CD4-positive, alpha-beta T cell treated with Interleukin-6 for 4 hours (primary cell): Measurements from ENCODE around the gene MARCHF10.

ENCODE experiments used
- DNase-seq: peaks from one replicate; pipeline ENCODE4 v3.0.0-alpha.2; 2020; ENCODE audit warnings: mixed read lengths

Gene MARCHF10

DNA sequence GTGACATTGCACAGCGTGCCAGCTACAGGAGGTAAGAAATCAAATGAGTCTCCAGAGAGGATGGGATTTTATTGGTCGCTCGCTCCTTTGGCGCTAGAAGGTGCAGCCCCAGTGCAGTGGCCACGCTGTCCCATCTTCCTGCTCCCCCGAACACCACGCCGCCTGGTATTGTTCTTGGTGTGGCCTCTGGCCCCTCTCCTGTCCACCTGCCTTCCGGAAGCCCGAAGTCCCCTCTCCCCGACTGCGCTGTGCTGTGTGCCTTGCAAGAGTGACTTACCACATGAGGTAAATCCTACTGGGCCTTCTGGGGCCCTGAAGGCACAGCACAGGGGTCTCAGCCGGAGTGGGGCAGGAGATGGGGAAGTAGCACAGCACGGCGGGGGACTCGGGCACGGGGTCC is 58.2 kb downstream of the MARCHF10 start:
- no peak for DNase-seq

DNA sequence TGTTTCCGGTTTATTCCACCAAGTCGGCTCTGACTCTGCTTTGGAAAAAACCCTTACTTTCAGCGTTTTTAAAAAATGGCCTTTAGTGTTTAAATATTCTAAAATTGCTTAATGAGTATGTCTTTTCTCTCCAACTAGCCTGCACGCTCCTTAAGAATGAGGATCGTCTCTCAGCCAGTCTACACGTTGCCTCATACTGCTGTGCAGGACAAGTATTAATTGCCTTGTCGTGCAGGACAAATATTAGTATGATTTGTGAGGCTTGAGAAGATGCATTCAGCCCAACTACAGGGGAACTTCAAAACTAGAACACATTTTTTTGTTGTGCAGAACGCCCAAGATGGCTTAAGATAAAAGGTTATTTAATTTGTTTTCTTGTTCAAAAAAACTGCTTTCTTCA is 61.2 kb downstream of the MARCHF10 start:
- no peak for DNase-seq

DNA sequence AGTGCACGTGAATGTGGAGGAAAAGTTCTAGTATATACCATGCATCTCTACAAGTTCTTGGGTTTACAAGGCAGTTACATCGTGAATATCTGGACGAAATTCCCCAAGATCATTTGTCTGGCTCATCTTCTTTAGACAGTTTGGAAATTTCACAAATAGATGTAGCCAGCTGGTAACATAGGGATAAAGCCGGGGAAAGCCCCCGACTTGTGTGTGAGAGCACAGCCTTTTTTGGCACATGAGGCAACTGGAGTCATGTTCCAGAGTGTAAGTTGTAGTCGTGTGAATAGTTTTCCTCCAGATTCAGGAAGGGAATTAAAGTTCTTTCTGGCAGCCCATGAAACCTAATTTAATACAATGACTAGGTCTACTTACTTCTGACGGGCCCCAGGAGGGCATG is 62.3 kb downstream of the MARCHF10 start:
- DNase-seq: no peak

DNA sequence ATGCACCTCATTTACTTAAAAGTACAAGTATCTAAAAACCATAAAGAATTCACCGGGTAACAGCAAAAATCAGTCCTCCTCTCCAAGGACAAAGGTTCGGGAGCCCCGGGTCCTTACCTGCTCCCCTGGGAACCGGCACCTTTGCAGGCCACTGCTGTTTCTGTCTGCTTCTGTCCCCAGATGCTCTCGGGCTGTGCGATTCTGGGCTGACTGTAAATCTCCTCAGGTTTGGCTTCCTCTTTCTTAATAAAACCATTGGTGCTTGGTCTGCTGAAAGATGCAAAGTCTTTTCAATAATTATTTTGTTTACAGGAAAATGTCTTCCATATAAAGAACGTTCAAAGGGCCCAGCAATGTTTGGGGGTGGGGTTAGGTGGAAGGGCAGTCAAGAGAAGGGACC is 63.9 kb downstream of the MARCHF10 start:
- DNase-seq: no peak

DNA sequence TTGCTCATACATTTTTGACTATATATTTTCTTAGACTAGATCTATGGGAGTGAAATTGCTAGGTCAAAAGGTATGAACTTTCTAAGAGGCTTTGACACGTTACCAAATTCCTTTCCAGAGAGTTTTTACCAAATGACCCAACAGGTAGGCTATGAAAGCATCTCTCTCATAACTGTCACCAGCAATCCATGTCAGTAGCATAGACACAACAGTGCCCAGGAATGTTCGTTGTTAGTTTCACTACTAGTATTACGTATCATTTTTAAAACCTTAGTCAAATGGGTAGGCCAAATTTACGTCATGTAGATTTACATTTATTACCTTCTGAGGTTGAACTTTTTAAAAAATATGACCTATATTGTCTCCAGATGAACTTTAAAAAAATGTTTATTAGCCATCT is 66.8 kb downstream of the MARCHF10 start:
- no peak for DNase-seq

DNA sequence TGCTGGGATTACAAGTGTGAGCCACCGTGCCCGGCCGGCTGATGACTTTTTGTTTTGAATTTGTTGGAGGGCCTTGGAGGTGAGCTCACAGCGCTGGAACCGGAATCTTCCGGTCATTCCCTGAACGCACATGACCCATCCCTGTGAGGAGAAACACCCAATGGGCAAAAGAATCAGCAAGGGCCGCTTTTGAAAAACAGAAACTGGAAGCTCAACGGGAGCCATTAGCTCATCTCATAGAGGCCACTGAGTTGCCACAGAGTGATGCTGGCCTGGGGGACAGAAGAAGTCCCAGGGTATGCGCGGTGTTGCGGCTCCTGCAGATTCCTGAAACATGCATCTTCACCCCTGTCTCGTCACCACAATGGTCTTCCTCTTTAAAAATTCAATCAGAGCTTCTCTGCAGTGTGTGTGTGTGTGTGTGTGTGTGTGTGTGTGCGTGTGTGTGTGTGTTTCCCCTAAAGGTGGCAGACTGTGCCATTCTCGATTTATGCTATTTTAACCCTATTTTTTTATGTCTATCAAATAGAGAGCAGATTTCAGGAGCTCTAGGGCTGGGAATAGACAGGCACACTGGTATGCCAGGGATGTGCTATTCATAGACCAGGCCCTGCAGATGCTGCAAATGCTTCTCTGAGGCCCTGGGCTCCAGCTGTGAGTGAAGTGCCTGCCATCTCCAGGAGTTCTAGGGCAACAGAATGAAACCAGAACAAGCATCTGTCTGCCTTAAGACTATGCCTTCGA is 68.3 kb downstream of the MARCHF10 start:
- DNase-seq: no peak

DNA sequence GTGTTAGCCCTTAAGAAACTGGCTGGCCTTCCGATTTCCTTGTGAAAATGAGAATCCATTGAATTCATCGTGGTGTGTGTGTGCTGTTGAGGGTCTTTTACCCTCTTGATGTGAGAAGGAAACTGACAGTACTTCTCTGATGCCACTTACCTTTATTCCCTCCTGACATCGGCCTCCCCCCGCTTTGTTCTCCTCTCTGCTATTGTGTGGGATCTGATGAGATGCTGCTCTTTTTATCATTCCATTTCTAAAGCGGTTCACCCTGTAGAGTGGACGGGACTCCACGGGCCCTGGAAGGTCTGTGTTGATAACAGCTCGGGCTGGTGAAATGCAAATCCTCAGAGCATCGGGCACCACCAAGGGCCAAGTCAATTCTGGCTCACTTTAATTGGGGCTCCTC is 69.8 kb downstream of the MARCHF10 start:
- no peak for DNase-seq

DNA sequence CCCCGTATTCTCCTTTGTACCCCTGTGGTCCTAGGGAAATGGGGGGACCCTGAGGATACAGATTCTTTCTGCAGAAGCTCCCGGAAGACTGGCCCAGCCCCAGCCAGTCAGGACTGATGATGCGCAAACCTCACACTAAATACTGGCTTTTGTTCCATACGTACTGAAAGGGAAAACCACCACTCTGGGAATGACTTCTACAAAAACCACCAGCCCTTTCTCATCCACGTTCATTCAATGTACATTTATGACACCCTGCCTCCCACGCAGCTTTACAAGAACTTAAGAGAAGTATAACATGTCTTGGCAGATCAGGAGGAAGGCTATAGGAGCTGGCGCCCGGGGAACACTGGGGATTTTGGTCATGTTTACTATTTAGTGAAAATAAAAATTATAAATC is 70.6 kb downstream of the MARCHF10 start:
- DNase-seq: no peak

DNA sequence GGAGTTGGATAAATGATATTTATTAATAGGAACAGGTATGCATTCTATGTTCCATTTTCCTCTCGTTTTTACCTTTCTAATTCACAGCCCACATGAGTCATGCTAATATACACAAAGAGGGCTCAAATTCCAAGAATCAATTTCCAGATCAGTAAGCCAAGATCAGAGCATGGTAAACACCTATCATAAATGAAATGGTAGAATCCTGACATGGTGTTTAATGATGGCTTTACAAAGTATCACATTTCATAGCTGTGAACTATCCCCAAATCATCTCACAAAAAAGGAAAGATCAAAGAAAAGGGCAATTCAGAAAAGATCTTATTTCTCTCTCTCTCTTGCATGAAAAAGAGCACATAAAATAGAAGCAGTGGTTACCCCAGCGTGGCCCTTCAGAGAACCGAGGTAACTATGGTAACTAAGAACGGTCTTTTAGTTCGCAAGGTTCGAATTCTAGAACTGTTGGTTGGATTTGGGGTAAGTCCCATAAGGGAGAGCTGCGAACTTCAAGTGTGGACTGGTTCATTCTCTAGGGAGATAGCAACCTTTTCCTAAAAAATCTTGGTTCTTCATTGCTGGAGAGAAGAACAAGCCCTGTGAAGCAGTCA is 73.0 kb downstream of the MARCHF10 start:
- no peak for DNase-seq

DNA sequence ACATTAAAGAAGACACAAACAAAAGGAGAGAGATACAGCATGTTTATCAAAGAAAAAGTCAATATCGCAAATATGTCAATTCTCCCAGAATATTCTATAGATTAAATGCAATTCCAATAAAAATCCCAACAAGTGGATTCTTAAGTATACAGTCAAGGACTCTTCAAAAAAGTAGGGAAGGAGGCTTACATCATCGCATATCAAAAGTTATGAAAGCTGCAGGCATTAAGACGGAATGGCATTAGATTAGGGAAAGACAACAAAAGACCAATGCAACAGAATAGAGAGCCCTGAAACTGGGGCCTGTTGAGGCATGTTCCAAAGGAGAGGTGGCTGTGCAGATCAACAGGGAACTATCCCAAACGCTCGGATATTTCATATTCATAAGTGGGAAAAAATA is 76.0 kb downstream of the MARCHF10 start:
- DNase-seq: no peak

DNA sequence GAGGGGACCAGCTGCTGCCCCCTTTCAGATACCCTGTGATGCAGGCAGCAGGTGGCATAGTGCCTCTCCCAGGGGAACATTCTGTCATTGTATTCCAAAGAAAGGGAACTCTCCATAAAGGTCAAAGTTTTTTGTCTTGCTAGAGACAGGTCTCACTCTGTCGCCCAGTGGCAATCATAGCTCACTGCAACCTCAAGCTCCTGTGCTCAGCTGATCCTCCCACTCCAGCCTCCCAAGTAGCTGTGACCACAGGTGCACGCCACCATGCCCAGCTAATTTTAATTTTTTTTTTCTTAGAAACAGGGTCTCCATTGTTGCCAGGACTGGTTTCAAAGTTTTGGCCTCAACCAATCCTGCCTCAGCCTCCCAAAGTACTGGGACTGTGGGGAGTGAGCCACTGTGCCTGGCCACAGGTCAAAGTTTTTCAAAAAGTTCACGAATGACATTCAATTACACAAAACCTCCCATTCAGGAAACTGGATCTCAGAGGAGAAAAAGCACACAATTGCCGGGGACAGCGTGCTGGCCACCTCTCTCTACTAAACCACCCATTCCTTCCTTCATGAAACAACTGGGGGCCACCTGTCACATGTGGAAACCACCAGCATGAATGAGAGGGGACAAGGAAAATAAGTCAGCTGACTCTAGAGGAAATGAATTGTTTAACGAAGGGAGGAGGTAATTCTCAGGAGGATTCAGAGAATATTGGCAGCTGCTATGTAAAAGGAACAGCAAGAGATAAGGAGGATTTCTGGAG is 80.0 kb downstream of the MARCHF10 start:
- no peak for DNase-seq

DNA sequence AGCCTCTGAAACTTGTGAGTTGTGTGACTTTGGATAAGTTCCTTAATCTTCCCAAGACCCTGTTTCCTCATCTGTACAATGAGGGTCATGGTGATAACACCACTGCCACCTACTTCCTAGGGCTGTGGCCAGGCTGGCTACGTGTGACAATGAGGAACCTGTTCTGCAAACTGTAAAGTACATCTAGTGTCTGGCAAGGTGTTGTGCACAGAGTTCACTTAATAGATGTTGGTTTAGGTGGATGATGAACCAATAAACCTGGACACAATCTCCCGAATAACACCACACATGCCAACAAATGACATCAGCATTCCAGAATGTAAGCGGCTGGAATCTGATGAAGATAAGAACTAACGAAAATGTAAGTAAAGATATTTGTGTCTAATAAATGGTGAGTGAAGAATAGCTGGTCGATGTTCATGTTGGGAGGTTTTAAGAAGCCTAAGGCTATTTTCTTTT is 82.3 kb downstream of the MARCHF10 start:
- no peak for DNase-seq

DNA sequence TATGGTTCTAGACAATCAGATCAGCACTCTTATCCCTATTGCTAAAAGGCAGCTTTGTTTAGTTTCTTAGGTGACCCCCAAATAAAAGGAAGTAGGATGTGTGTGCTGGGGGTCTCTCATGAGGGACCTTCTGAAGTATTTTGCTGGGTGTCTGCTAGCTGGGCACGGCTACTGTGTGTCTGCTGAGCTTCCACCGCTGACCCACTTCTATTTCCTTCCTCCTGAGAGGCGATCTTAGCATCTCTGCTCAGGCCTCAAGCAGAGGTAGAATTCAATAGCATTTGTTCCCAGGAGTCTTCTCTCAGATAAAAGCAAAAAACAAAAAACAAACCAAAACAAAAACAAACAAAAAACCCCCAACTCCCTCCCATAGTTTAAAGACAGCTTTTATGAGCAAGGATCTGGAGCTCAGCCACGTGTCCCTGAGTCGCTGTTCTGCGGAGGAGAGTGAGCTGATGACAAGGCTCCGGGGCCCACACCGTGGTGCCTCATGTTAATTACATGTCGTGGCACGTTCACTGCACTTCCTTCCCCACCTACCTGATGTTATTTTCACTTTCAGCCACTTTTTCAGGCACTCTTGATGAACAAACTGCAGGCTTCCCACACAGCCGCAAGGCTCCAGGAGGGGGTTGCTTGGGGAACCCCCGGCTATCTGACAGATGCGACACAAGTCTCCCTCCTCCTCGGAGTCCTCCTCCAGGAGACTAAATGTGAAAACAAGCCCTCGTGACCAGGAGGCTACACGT is 83.5 kb downstream of the MARCHF10 start:
- peak; percentile 72 for DNase-seq

DNA sequence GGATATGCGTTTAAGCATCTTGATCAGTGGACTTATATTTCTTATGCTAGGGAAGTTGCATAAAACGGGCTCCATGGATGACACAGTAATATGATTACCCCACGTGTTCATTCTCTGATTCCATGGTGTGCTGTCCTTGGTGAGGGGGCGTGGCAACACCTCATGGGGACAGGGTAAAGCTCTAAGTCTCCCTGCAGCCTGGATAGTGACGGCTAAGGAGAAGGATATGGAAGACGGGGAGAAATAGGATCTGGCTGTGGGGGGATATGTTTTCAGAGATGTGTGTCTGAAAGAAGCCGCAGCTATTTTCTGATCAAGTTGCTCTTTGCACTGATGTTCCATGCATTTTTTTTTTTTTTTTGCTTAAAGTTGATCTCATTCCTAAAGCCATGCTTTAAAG is 84.3 kb downstream of the MARCHF10 start:
- no peak for DNase-seq

DNA sequence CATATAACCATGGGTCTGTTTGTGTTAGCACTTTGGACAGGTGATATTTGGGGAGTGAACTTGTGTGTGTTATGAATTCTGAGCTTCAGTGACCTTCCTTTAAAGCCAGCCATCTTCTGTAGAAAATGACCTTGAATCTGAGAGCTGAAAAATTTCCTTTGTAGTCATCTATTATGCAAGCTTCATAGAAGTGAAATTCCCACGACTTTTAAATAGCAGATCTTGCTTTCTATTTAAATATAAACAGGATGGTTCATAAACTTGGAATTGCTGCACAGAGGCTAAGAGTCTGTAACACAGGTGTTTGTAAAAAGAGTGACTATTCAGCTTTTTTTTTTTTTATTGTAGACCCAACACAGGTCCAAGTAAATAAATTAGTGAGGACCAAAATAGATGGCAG is 85.5 kb downstream of the MARCHF10 start:
- no peak for DNase-seq

DNA sequence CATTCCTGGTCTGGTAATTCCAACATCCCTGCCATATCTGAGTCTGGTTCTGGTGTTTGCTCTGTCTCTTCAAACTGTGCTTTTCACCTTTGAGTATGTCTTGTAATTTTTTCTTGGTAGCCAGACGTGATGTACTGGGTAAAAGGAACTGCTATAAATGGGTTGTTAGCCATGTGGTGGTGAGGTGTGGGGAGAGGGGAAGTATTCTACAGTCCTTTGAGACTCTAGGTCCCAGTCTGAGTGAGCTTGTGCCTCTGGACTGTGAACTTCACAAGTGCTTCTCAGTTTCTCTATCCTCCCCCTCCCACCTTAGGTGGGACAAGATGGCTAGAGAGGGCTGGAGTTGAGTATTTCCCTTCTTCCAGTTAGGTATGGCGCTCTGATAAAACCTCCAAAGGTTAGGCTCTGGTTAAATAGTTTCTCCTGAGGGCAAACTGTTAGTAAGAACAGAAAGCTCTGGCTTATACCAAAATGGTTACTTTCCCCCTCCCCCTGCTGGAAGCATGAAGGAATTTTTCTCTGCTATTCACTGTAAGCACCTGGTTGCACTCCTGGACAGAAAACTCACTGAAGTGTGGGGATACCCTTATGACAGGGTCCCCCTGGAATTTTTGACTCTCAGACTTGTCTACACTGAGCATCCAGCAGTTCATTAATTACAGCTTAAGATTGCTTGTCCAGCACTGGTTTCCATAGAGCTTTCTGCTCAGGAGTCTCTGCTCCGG is 87.8 kb downstream of the MARCHF10 start:
- no peak for DNase-seq

DNA sequence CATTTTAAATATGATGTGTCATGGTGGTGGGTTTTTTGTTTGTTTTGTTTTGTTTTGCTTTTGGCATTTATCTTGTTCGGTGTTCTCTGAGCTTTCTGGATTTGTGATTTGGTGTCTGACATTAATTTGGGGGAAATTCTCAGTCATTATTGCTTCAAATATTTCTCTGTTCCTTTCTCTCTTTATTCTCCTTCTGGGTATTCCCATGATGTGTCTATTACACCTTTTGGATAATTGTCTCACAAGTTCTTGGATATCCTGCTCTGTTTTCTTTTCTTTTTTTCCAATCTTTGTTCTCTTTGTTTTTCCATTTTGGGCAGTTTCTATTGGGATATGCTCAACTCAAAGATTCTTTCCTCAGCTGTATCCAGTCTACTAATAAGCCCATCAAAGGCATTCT is 88.5 kb downstream of the MARCHF10 start:
- DNase-seq: no peak

DNA sequence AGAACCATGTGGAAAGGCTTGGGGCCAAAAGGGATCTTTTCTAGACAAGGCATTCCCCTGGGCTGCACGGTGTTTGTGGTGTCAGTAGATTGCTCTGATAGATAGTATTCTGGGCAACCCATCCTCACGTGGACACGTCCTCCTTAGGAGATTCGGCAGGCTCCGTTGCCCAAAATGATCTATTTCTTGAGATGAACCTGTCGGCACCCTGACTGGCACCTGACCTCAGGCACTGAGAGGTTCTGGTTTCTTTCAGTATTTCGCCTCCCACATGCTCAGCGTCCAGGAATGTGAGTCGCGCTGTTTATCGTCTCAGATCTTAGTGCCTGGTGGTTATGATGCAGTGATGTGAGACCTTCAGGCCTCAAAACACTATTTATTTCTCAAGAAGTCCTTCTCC is 89.7 kb downstream of the MARCHF10 start:
- no peak for DNase-seq

DNA sequence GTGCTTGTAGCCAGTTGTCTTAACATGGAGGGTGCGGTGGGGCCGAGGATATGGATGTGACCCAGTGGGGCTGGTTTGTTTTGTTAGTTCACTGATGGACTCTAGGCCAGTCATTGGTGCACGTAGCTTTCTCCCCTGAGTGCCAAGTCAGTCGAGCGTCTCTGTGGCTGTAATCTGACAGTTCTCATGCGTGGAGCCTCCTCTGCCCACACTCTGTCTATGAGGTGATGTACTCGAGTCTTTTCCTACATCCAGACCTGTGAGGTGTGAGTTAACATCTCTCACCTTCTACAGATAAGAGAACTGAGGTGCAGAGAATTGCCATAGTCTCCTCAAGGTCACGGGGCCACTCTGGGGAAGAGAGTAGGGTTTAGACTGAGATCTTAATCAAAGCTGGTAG is 90.2 kb downstream of the MARCHF10 start:
- no peak for DNase-seq

DNA sequence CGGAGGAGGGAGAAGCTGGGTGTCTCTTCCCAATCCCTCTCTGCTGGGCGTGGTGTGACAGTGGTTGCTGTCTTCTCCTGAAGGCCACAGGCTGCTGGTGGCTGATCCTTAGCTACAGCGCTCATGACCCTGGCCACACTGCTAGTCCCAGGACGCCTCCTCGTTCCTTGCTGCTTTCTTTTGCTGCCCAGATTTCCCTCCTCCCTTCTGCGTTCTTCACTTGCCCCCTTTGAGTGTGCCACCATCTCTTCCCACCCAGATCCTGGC is 90.6 kb downstream of the MARCHF10 start:
- DNase-seq: no peak

DNA sequence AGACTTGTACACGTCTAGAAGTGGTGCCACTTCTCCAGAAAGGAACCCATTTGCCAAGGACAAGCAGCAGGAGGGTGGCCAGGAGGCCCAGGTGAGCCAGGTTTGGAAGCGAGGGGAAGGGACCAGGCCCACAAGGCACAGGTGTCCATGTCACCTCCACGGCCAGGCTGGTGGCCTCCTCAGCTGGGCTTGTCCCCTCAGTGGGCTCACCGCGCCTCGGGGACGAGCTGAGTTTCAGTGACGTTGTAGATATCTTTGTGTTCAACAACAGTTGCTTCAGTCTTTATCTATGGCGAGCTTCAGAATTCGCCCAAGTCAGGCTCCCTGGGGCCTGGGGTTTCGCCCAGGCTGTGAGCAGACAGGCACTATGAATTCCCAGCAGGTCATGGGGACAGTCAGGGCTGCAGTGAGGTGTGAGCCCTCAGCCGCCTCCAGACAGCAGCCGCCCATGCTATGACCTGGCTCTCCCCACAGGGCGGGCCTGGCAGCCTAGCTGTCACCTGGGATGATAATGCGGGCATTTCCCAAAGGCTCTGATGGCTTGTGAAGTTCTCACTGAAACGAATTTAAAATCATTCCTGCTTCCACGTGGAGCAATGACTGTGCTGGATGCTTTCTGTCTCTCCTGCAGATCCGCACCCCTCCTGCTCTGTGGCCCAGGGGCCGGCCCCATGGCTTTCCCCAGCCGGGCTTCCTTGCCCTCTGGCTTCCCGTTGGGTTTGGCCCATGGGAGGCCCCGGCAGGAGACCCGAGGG is 91.1 kb downstream of the MARCHF10 start:
- DNase-seq: no peak

DNA sequence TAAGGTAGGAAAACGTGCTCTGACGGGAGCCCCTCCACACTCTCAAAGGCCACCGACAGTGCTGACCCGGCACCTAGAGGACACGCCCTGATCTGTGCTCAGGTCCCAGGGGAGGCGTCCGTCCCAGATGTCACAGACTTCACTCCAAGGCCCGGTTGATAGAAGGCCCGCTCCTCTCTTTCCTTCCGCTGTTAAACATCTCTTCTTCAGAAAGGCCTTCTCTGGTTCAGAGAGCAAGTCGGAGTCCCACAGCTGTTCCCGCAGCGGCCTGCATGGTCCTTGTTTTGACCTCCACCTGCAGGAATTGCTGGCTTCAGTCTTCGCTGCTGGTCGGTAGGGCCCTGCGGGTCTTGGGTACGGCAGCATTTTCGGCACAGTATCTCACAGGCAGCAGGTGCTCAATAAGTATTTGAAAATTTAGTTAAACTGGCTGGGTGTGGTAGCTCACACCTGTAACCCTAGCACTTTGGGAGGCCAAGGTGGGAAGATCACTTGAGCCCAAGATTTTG is 92.2 kb downstream of the MARCHF10 start:
- DNase-seq: no peak
